ENCODE results near the gene CCNQ.
A peak's percentile ranks its signal among the peaks of the same experiment; 100 is the strongest.

DNA sequence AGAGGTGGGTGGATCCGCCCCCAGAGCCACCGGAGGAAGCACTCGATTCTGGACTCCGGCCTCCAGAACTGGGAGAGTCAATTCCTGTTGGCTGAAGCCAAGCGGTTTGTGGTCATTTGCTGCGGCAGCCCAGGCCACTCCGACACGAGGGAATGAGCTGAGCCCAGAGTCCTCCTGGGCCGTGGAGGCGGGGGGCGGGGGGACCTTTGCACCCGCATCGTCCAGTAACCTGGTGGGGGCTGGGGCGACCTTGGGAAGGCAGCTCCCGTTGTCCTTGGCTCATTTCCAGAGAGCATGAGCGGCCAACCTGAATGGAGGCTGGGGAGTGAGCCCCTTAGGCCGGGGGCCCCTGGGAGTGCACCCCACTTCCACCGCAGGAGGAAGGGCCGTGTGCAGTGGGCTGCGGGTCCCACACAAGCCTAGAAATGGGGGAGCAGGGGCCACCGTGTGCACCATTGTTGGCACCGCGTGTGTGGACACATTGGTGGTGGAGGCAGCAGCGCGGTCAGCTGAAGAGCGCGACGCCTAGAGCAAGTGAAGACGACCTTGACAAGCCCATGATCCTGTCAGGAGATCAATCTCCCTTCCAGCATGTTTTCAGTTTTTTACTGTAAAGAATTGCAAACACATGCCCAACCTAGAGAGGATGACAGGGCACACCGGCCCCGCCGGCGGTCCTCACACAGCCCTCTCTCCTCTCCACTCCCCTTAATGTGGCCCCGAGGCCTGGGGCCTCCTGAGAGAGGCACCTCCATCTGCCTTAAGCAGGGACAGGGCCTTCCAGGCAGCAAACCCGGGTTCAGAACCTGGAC lies 28.1 kb upstream of the CCNQ start:
- TF ChIP-seq, protein P1, sequence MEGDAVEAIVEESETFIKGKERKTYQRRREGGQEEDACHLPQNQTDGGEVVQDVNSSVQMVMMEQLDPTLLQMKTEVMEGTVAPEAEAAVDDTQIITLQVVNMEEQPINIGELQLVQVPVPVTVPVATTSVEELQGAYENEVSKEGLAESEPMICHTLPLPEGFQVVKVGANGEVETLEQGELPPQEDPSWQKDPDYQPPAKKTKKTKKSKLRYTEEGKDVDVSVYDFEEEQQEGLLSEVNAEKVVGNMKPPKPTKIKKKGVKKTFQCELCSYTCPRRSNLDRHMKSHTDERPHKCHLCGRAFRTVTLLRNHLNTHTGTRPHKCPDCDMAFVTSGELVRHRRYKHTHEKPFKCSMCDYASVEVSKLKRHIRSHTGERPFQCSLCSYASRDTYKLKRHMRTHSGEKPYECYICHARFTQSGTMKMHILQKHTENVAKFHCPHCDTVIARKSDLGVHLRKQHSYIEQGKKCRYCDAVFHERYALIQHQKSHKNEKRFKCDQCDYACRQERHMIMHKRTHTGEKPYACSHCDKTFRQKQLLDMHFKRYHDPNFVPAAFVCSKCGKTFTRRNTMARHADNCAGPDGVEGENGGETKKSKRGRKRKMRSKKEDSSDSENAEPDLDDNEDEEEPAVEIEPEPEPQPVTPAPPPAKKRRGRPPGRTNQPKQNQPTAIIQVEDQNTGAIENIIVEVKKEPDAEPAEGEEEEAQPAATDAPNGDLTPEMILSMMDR (IDR thresholded peaks at IDR 0.05; ENCODE audit: low read depth, low read length, missing input control), result no peak
- TF ChIP-seq, protein P2, sequence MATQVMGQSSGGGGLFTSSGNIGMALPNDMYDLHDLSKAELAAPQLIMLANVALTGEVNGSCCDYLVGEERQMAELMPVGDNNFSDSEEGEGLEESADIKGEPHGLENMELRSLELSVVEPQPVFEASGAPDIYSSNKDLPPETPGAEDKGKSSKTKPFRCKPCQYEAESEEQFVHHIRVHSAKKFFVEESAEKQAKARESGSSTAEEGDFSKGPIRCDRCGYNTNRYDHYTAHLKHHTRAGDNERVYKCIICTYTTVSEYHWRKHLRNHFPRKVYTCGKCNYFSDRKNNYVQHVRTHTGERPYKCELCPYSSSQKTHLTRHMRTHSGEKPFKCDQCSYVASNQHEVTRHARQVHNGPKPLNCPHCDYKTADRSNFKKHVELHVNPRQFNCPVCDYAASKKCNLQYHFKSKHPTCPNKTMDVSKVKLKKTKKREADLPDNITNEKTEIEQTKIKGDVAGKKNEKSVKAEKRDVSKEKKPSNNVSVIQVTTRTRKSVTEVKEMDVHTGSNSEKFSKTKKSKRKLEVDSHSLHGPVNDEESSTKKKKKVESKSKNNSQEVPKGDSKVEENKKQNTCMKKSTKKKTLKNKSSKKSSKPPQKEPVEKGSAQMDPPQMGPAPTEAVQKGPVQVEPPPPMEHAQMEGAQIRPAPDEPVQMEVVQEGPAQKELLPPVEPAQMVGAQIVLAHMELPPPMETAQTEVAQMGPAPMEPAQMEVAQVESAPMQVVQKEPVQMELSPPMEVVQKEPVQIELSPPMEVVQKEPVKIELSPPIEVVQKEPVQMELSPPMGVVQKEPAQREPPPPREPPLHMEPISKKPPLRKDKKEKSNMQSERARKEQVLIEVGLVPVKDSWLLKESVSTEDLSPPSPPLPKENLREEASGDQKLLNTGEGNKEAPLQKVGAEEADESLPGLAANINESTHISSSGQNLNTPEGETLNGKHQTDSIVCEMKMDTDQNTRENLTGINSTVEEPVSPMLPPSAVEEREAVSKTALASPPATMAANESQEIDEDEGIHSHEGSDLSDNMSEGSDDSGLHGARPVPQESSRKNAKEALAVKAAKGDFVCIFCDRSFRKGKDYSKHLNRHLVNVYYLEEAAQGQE (IDR thresholded peaks at IDR 0.05), result peak; percentile 21
- TF ChIP-seq TAF1 (conservative IDR thresholded peaks at IDR 0.05), result peak; percentile 72
- no peak for TF ChIP-seq GABPA (IDR thresholded peaks at IDR 0.05 in 1 of 2, conservative IDR thresholded peaks at IDR 0.05 in 1 of 2)
- TF ChIP-seq, protein P3, sequence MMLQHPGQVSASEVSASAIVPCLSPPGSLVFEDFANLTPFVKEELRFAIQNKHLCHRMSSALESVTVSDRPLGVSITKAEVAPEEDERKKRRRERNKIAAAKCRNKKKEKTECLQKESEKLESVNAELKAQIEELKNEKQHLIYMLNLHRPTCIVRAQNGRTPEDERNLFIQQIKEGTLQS (IDR thresholded peaks at IDR 0.05), result no peak
- TF ChIP-seq, protein P4, sequence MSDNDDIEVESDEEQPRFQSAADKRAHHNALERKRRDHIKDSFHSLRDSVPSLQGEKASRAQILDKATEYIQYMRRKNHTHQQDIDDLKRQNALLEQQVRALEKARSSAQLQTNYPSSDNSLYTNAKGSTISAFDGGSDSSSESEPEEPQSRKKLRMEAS (IDR thresholded peaks at IDR 0.05), result peak; percentile 35
- peak; percentile 62 to 68 for TF ChIP-seq RXRA (IDR thresholded peaks at IDR 0.05)
- TF ChIP-seq RAD21 (IDR thresholded peaks at IDR 0.05), result no peak
- TF ChIP-seq SP1 (IDR thresholded peaks at IDR 0.05), result peak; percentile 59
- TF ChIP-seq YY1 (IDR thresholded peaks at IDR 0.05), result no peak

All from liver (tissue), 3 donors.